SK-N-SH (cell line): ENCODE results near the gene PCNA.

ENCODE experiments used
- CTCF ChIP-seq: fragments of 200-600 bp; sonication (generic); IDR thresholded peaks from 2 replicates; pipeline ENCODE4 v1.6.1; 2017; ENCODE audit warnings: antibody characterized with exemption, mild to moderate bottlenecking, moderate library complexity
- FOXJ3 ChIP-seq: sonication (generic); formaldehyde crosslinking; IDR thresholded peaks from 2 replicates; pipeline ENCODE4 v1.5.1; 2020; ENCODE audit warnings: mild to moderate bottlenecking, missing genetic modification reagents
- MXI1 ChIP-seq: IDR thresholded peaks from 2 replicates; pipeline ENCODE4 v1.6.1; 2012; ENCODE audit warnings: mild to moderate bottlenecking, low read depth, low read length, improper control_type of control experiment
- RAD21 ChIP-seq: IDR thresholded peaks from 2 replicates; pipeline ENCODE4 v1.6.1; 2012; ENCODE audit warnings: mild to moderate bottlenecking, low read length

- TF ChIP-seq RAD21: no peak
- no peak for TF ChIP-seq CTCF
- TF ChIP-seq MXI1: no peak
- no peak for TF ChIP-seq FOXJ3 (CRISPR knock-in tag)
Observed at GRCh38 chr20:5088688-5089087, 31.1 kb downstream of the PCNA start.
